T-helper 9 cell (primary cell): ENCODE data around the gene PGBD5.
"Not testable (repeated sequence)": the region's sequence is repeated elsewhere in the genome, so short reads cannot be mapped to it uniquely, and the experiment has no call there.

ENCODE experiments used
- DNase-seq: peaks from one replicate; pipeline ENCODE4 v3.0.0-alpha.2; 2020

The PGBD5 gene

DNA sequence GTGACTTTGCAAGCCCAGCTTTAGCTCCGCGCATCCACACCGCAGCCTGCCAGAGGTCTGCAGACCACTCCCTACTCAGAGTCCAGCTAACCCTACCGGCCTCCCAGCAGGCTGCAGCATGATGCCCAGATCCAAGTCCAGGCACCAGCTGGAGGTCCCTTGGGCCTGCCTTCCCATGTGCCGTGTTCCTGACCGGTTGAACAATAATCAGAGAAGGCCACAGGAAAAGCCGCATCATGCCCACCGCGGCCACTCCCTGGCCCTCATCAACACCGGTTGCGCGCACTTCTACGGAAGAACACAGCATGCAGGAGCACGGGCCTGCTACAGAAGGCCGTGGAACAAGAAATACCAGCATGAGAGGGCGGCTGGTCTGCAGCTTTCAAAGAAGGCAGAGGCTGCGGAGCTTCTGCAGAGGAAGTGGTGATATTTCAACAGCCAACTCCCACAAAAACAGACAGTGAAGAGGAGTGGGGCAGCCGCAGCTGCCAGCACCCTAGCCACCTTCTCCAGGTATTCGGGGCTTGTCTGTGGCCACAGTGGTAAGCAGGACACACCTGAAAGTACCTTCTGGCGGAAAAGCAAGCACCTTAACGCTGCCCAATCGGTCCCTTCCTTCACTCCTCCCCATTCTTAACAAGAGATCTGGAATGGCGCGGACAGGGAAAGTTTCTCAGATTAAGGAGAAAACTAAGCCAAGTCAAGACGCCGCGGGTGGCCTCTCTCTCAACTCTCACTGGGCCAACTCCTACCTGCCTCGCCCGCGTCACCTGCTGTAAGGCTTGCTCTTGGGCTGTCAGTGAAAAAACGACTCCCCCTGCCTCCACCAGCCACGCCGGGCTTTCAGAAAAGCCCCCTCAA, 1.5 kb downstream of the PGBD5 start:
- DNase-seq = no peak

DNA sequence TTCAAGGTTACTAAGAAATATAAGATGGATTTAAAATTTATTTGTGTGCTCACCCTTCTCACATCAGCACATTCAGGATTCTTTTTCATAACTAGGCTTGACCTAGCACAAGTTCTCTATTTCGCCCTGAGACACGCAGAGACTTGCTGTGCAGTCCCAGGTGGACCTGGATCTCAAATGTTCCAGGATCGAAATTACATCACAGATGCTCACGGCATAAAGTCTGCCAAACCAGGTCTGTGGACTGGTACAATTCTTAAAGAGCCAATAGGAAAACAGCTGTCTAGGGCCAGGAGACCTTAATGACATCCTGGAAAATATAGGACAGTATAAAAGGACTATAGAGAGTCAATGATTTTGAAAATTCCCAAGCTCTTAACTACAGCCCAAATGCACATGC, 2.2 kb downstream of the PGBD5 start:
- DNase-seq = no peak

DNA sequence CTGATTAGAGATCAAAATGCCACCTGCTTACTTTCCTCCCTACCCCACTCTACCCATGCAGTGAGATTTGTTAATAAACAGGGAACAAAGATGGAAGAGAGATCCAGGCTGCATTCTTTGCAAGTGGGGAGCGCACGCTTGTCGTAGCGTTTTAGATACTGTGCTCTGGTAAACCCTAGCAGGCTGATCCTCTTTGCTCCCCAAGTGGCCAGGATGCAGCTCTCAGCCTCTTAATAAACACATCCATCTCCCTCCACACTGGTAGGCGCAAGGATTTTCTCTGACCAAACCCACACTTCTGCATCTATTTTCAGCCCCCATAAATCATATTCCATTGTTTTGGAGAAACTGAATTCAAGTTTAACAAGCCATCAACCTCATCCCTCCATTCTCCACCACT, 2.9 kb downstream of the PGBD5 start:
- DNase-seq = no peak

DNA sequence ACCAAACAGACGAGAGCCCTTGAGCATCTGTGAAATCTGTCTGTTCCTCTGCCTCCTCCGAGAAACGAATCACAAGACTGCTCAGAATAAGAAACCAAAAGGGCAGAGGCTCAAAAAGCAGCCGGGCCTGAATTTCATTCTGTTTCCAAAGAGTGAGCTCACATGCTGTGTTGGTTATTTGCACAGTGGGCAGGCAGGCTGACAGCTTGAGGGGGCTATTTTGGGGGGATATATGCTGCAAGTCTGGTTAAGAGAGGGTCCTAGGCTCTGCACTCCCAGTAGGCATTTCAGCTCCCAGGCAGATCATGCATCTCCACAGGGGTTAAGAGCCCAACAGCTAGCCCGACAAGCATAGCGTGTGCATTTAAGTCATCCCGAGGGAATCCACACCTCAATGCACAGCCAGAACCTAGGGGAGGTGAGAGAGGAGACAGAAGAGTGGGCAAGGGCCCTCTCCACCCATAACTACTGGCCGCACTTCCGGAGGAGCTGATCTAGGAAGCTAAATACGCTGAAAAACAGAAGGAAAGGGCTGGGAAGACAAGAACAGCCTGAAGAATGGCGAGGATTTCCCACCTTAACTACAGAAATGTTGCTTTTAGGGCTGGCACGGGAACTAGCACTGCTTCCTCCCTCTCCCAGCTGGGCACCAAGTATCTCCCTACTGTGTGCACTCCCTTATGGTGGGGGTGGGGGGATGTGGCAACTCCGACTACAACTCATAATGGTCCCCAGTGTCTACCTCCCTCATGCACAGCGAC, 3.7 kb downstream of the PGBD5 start:
- DNase-seq = no peak

DNA sequence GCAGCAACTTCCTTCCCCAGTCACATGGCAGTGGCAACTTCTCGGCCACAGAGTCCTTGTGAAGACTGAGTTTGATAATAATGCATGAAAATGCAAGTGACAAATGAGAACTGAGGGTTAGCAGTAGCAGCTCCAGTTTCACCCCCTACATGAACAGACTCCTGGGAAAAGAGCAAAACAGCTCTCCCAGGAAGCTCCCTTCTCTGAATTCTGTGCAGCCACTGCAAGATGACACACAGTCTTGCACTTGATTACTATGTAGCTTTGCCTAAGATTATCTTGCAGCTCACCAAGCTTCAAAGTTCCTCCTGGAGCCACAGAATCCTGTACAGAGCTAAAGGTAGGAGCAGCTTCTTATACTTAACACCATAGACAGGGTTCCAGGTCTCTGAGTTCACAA, 4.7 kb downstream of the PGBD5 start:
- DNase-seq = no peak

DNA sequence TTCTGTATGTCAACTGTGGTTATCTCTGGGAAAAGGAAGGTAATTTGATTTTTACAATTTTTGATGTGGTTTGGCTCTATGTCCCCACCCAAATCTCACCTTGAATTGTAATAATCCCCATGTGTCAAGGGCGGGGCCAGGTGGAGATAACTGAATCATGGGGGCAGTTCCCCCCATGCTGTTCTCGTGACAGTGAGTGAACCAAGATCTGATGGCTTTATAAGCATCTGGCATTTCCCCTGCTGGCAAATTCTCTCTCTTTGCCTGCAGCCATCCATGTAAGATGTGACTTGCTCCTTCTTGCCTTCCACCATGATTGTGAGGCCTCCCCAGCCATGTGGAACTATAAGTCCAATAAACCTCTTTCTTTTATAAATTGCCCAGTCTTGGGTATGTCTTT, 5.8 kb downstream of the PGBD5 start:
- DNase-seq = not testable (repeated sequence)

DNA sequence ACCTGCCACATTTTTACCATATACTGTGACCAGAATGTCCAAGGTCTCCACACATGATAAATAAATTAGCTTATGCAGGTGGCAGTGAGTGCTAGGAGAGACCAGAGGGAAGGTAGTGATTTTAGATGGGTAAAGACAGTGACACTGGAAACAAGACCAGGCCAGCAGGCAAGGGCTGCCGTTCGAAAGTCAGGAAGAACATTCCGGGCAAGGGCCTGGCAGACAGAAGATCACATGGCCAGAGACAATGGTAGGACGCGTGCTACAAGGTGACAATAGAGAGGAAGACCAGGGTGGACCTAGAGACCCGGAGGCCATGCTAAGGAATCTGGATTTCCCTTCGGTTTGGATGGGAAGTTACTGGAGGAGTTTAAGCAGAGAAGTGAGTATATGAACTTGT, 9.7 kb downstream of the PGBD5 start:
- DNase-seq = no peak

DNA sequence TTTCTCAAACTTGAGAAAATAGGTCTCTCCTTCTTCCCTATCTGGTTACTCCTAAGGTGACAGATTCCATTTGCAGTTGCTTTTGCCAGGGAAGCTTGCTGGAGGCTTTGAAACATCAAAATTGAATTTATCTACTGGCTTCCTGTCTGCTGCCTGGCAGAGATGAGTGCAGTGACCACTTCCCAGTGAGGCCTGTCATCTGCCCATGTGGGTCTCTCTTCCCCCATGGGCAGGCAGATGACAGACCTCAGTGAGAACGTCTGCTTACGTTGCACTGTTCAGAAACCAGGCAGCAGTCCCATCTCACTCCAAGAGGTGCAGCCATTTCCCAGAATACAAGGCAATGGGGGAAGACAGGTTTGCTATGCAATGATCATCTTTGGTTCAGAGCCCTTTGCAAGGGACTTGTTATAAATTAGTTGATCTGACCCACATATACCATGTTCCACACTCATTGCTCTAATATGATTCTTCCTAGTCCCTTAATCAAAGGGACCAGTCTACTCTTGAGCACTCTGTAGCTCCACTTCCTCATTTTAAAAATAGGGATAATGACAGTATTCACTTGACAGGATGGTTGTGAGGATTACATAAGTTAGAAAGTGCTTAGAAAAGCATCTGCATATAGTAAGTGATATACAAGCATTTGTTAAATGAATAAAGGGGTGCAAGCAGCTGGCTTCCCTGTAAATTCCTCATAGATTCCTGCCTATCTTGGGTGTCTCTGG, 10.6 kb downstream of the PGBD5 start:
- no peak for DNase-seq

DNA sequence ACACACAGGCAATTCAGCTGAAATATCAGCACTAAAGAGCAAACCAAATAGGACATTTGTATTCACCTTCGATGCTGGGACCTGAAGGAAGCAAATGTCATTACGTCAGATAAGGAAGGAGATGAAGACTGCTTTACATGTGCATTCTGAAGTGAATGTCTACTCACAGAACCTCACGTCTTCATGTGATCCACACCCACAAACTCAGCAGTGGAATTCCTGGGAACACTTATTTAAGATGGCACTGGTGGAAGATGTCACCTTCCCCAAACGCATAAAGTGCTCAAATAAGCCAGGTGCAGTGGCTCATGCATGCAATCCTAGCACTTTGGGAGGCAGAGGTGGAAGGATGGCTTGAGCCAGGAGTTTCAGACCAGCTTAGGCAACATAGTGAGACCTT, 11.4 kb downstream of the PGBD5 start:
- no peak for DNase-seq

DNA sequence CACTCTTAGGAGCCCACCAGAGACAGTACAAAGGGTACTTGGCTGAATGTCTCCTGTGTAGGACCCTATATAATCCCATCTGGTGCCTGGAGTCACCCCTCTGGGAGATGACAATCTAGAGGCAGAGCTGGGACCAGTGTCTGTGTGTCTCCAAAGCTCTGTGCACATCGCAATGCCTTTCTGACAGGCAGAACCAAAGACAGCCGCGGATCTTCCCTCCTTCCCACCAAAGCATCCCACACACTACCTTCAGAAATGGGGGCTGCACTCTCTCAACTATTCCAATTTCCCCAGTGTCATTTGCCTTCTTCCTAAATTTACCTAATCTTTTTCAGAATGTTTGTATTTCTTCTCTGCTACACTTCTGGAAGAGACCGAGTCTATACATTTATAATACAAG, 12.0 kb downstream of the PGBD5 start:
- DNase-seq = no peak

DNA sequence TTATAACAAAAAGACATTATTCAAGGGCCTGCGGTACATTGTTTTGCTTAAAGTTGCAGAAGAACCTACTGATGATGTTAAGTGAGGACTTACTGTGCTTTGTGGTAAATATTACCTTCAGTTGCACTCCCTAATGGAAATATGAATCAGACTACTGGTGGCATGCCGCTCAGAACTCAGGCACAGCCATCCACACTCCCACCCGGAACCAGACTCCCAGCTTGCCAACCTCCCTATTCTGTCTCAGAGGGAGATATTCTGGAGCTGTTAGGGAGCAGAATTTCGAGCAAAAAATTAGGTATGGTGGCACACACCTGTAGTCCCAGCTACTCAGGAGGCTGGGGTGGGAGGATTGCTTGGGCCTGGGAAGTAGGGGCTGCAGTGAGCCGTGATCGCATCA, 13.1 kb downstream of the PGBD5 start:
- no peak for DNase-seq

DNA sequence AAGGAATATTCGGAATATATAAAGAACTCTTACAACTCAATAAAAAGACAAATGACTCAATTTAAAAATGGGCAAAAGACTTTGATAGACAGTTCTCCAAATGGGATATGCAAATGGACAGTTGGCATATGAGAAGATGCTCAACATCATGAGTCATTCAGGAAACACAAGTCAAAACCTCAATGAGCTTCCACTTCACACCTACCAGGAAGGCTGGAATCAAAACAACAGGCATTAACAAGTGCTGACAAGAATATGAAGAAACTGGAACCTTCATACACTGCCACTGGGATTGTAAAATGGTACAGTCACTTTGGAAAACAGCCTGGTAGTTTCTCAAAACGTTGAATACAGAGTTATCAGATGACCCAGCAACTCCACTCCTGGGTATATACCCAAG, 17.2 kb downstream of the PGBD5 start:
- DNase-seq = no peak

DNA sequence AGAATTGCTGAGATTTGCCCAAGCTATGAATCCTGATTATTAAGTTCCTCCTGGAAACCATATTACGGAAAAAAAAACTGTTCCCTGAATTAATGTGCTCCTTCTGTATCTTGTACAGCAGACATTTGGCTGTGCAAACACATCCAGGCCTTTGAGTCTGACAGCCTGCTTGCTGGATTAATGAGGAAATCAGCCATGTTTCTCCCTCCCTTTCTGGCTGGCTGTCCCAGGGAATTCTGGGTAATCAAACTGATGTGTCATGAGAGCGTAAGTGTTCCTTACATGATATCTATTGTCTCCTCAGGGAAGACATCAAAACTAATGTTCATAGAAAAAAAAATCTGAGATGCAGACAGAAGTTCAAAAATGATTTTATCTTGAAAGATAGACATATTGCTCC, 18.8 kb downstream of the PGBD5 start:
- no peak for DNase-seq

DNA sequence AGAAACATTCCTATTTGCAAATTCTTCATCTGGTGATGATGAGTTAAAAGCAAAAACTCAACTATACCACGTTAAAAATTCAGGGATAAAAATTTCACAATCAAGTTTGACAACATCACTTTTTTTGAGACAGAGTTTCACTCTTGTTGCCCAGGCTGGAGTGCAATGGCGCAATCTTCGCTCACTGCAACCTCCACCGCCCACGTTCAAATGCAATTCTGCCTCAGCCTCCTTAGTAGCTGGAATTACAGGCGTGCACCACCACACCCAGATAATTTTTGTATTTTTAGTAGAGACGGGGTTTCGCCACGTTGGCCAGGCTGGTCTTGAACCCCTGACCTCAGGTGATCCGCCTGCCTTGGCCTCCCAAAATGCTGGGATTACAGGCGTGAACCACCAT, 19.4 kb downstream of the PGBD5 start:
- DNase-seq = not testable (repeated sequence)

DNA sequence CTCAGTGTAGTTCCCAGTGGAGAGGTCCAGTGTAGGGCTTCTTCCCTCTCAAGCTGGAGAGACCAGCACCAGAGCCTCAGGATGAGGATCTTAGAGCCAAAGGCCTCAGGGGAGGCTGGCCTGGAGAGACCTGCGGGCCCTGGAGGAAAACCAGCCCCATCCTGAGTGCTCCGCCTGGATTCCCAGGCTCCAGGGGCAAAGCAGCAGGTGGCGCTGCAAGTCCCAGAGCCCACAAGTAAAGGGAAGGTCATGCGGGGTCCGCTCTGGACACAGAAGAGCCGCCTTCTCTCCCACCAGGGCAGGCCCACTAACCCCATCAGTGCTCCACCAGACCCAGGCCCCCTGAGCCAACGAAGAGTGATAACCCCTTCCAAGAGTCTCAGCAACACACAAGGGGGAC, 22.7 kb downstream of the PGBD5 start:
- DNase-seq = no peak

DNA sequence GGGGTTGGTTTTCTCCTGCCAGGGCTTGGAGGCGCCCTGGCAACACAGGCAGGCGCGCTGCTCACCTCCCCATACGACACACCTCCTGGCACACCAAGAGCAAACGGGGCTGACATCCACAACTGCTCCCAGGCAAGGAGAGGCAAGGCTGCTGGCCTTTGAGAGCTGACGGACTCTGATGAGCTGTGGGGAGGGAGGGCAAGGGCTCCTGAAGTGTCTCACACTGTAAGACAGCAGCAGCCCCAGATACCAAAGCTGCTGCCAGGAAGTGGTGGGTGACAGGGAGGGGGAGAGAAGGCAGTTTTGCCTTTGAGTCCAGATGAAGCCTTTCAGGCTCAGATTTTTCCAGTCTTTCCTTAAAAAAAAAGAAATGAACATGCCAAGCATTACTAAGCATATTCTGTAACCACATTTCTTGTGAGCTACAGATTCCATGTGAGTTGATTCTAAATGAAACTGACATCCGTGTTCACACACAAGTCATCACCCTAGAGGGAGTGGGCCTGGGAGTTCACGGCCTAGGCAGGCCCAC, 24.3 kb downstream of the PGBD5 start:
- DNase-seq = no peak

DNA sequence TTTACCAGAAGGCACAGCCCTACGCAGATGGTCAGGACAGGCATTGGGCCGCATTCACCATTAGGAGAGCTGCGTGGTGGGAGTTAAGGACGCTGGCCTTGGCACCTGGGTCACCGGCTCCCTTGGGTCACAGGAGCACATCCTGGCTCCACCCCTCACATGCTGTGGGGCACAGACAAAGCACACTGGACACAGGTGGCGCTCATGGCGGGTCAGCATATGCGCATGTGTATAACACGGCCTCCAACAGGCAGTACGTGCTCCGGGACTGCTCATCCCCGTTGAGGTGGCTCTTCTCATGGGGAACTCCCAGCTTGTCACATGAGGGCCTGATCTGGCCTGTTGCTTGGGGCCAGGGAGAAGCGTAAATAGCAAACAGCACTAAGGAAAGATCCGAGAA, 25.0 kb downstream of the PGBD5 start:
- no peak for DNase-seq

DNA sequence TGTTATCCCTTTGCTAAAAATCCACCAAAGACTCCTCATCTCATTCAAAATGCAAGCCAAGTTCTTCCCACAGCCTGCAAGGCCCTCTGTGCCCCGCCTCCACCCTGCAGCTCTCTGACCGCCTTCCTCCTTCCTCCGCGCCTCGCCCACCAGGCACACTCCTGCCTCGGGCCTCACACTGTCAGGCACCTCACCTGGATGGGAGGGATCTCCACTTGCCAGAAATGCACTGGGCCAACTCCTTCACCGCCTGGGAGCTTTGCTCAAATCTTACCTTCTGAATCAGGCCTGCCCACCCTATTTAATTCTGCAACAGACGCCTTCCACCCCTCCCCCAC, 26.2 kb downstream of the PGBD5 start:
- DNase-seq = no peak

DNA sequence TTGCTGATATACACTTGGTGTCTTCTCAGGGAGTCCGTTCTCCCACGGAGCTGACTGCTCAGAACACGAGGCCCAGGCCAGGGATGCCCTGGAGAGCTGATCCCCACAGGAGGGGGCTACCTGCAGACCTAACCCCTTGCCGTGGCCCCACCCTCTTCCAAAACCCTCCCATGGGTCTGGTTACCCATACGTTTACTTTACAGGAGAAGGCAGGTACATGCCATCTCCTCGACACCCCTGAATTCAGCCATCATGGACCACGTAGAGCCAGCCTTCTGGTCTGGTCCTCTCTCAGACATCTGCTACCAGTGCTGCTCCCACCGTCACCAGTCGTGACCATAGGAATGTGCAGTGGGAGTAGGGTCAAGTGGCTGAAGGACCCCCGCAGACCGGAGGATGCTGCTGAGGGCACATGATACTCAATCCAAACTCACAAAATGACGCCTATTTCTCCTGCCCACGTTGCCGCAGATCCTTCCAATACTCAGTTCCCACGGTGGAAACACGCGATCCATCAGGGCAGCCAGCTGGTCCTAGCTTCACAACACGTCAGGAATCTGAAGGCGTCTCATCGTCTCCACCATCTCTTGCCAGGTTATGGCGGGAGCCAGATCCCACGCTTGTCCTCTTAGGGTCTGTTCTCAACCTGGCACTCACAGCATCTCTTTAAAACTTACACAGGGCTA, 26.7 kb downstream of the PGBD5 start:
- DNase-seq = no peak

DNA sequence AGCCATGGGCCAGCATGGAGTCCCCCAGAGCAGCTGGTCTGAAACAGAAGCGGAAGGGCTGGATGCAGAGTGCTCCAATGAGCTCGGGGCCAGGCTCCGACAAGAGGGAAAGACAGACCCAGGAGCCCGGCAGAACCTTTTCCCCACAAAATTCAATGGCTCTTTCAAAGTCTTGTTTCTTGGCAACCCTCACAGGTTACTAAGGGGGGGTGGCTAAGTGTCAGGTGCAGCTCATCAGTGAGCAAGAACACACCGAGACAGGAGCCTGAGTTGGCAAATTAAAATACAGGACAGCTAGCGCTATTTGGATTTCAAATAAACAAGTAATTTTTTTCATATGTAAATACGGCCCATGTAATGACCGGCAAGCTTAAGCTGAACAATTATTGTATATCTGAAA, 27.3 kb downstream of the PGBD5 start:
- no peak for DNase-seq

DNA sequence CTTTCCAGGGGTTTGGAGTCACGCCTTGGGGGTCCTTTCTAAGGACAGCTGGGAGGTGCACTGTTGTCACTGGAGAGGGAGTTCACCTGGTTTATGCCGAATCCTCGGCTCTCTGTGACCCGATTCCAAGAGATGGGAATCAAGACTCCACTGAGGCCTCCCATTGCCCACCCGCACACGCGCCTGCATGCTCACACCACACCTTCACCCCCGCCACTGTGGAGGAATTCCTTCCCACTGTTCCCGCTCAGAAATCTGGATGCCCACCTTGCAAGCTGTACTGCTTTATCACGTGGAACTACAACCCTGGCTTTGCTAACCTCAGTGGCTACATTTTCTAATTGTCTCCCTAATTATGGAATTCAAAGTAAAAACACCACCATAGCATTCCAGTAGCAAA, 29.2 kb downstream of the PGBD5 start:
- no peak for DNase-seq

DNA sequence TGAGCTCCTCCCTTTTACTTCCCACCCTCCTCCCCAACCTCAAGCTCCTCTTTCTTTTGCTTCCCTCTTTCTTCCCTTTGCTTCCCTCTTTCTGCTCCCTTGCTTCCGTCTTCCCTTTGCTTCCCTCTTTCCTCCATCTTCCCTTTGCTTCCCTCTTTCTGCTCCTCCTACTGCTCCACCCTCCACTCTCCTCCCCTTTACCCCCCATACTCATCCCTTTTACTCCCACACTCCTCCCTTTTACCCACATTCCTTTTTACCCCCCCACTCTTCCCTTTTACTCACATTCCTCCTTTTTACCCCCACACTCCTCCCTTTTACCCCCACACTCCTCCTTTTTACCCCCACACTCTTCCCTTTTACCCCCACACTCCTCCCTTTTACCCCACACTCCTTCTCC, 30.2 kb downstream of the PGBD5 start:
- DNase-seq = no peak

DNA sequence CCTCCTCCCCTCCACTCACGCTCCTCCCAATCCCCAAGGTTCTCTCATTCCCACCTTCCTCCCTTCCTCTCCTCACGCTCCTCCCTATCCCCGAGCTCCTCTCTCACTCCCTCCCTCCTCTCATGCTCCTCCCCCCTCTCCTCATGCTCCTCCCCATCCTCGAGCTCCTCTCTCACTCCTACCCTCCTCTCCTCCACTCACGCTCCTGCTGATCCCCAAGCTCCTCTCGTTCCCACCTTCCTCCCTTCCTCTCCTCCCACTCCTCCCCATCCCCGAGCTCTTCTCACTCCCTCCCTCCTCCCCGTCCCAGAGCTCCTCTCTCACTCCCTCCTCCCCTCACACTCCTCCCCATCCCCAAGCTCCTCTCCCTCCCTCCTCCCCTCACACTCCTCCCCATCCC, 31.4 kb downstream of the PGBD5 start:
- no peak for DNase-seq
